ENCODE results near the gene MFN2.

Gene MFN2

GRCh38 chr1:11943619-11944018 is 36.6 kb upstream of the MFN2 start:
- TF ChIP-seq POLR2A (IDR thresholded peaks at IDR 0.05; ENCODE audit: low read depth, low read length) (no peak), POLR2AphosphoS5 (IDR thresholded peaks at IDR 0.05; ENCODE audit: low read depth, low read length) (no peak), TAF1 (IDR thresholded peaks at IDR 0.05; ENCODE audit: borderline replicate concordance, low read depth, low read length) (no peak)
- DNase-seq (ENCODE audit: insufficient read length) (no peak), FAIRE-seq (no peak)

DNA sequence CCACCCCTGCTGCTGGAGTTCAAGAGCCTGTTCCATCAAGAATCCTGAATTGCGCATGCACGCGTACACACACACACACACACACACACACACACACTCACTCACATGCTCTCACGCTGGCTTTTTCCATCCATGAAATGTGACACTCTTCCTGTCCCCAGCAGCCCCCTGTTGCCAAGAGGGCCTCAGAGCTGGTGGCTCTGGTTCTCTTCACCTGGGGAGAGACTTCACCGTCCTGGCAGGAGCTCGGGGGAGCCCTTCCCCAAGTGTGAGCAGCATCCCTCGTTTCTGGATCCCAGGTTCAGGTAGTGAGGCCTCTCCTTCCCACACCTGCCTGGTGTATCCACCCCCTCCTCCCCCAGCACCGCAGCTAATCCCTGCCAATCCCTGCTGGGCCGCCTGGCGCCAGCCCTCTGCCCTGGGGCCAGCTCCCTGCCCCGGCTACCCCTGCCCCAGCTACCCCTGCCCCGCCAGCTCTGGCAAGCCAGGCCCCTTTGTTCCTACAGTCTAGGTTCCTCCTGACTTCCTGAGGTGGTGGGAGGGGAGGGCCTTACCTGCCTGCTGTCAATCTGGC is 35.8 kb upstream of the MFN2 start:
- TF ChIP-seq POLR2A (IDR thresholded peaks at IDR 0.05; ENCODE audit: low read depth, low read length), result no peak
- no peak for TF ChIP-seq TAF1 (IDR thresholded peaks at IDR 0.05; ENCODE audit: borderline replicate concordance, low read depth, low read length)
- TF ChIP-seq POLR2AphosphoS5 (IDR thresholded peaks at IDR 0.05; ENCODE audit: low read depth, low read length), result no peak
- FAIRE-seq (no peak), DNase-seq (ENCODE audit: insufficient read length) (no peak)

DNA sequence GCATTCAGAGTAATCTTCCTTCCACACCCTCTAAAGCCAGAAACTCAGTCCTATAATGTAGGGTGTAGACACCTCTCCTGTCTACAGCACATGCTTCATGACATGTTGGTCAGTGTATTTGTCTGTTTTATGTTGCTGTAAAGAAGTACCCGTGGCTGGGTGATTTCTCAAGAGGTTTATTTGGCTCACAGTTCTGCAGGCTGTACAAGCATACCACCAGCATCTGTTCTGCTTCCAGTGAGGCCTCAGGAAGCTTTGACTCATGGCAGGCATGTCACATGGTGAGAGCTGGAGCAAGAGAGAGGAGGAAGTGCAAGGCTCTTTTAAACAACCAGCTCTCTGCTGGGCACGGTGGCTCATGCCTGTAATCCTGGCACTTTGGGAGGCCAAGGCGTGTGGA is 33.6 kb upstream of the MFN2 start:
- TF ChIP-seq TAF1 (IDR thresholded peaks at IDR 0.05; ENCODE audit: borderline replicate concordance, low read depth, low read length) (no peak), POLR2A (IDR thresholded peaks at IDR 0.05; ENCODE audit: low read depth, low read length) (no peak), POLR2AphosphoS5 (IDR thresholded peaks at IDR 0.05; ENCODE audit: low read depth, low read length) (no peak)
- no peak for DNase-seq (ENCODE audit: insufficient read length)
- no peak for FAIRE-seq

DNA sequence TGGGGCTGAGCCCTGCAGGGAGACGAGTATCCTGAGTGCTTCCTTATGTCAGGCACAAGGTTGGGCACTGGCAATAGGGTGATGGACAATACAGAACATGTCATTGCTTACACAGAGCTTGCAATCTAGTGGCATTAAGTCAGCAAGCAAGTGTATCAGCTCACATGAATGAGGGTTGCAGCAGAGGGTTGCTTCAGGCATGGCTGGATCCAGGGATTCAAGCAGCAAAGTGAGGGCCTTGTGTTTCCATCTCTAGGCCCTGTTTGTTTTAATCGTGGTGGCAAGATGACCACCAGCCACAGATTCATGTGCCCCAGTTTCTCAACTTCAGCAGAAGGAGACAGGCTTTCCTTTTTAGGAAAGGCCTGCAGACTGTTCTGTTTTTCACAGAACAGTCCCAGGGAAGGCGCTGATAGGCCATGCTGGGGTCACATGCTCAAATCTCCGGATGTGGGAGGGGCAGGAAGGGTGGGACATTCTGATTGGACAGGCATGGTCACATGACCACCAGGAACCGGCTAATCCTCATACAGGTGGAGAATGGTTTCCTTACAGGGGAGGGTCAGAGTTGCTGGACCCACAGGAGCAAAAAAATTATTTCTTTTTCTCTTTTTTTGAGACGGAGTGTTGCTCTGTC is 31.3 kb upstream of the MFN2 start:
- DNase-seq (ENCODE audit: insufficient read length) (no peak), FAIRE-seq (no peak)
- TF ChIP-seq POLR2AphosphoS5 (IDR thresholded peaks at IDR 0.05; ENCODE audit: low read depth, low read length) (peak; percentile 27; the same call in 1 of the 2 replicates), TAF1 (IDR thresholded peaks at IDR 0.05; ENCODE audit: borderline replicate concordance, low read depth, low read length) (no peak)

DNA sequence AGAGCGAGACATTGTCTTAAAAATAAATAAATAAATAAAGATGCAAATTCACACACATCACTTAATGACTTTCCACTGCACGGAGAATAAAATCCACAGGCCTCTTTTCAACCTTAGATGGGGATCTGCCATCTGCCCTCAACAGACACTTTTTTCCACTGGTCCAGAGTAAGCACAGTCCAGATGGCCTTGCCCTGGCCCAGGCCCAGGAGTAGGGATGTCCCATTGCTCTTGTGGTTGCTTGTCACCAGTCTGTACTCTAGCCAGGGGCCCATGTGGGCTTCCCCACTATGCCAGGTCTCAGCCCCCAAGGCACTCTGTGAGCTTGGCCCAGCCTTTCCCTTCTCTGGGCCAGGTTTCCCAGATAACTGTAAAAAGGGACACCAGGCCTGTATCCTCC is 28.3 kb upstream of the MFN2 start:
- FAIRE-seq, result no peak
- no peak for TF ChIP-seq TAF1 (IDR thresholded peaks at IDR 0.05; ENCODE audit: borderline replicate concordance, low read depth, low read length)
- no peak for TF ChIP-seq POLR2AphosphoS5 (IDR thresholded peaks at IDR 0.05; ENCODE audit: low read depth, low read length)
- TF ChIP-seq POLR2A (IDR thresholded peaks at IDR 0.05; ENCODE audit: low read depth, low read length), result no peak

GRCh38 chr1:11952455-11953109 is 27.7 kb upstream of the MFN2 start:
- TF ChIP-seq POLR2AphosphoS5 (IDR thresholded peaks at IDR 0.05; ENCODE audit: low read depth, low read length) (no peak), TAF1 (IDR thresholded peaks at IDR 0.05; ENCODE audit: borderline replicate concordance, low read depth, low read length) (no peak), POLR2A (IDR thresholded peaks at IDR 0.05; ENCODE audit: low read depth, low read length) (no peak)
- DNase-seq (ENCODE audit: insufficient read length) (no peak), FAIRE-seq (no peak)

More for the DNA sequence above, 28.3 kb upstream of the MFN2 start:
- no peak for DNase-seq (ENCODE audit: insufficient read length)

GRCh38 chr1:11955221-11955620 is 25.0 kb upstream of the MFN2 start:
- no peak for DNase-seq (ENCODE audit: insufficient read length)
- TF ChIP-seq TAF1 (IDR thresholded peaks at IDR 0.05; ENCODE audit: borderline replicate concordance, low read depth, low read length) (no peak), POLR2A (IDR thresholded peaks at IDR 0.05; ENCODE audit: low read depth, low read length) (no peak), POLR2AphosphoS5 (IDR thresholded peaks at IDR 0.05; ENCODE audit: low read depth, low read length) (no peak)
- no peak for FAIRE-seq

GRCh38 chr1:11957398-11957797 is 22.8 kb upstream of the MFN2 start:
- TF ChIP-seq TAF1 (IDR thresholded peaks at IDR 0.05; ENCODE audit: borderline replicate concordance, low read depth, low read length), result no peak
- TF ChIP-seq POLR2AphosphoS5 (IDR thresholded peaks at IDR 0.05; ENCODE audit: low read depth, low read length), result no peak
- TF ChIP-seq POLR2A (IDR thresholded peaks at IDR 0.05; ENCODE audit: low read depth, low read length), result no peak
- DNase-seq (ENCODE audit: insufficient read length) (no peak), FAIRE-seq (no peak)

DNA sequence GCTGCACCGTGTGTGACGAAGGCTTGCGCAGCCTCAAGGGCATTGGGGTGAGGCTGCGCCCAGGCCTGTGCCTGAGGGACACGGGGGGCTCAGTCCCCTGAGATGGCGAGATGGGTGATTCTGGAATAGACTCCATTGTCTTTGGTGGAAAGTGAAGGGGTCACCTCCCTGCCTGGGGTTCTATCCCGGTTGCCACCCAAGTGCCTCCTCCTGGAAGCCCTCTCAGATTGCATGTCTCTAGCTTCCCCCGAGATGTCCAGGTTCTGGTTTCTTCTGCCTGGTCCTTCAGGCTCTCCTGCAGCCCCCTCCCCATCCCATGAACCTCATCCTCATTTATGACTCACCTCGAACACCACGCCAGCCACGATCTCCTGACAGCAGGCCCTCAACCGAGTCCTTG is 22.3 kb upstream of the MFN2 start:
- FAIRE-seq (no peak), DNase-seq (ENCODE audit: insufficient read length) (no peak)
- TF ChIP-seq POLR2AphosphoS5 (IDR thresholded peaks at IDR 0.05; ENCODE audit: low read depth, low read length) (no peak), TAF1 (IDR thresholded peaks at IDR 0.05; ENCODE audit: borderline replicate concordance, low read depth, low read length) (no peak), POLR2A (IDR thresholded peaks at IDR 0.05; ENCODE audit: low read depth, low read length) (no peak)

- no peak for FAIRE-seq
- no peak for TF ChIP-seq POLR2AphosphoS5 (IDR thresholded peaks at IDR 0.05; ENCODE audit: low read depth, low read length)
- no peak for DNase-seq (ENCODE audit: insufficient read length)
These were observed 20.0 kb upstream of the MFN2 start for GRCh38 chr1:11960276-11960675.

- no peak for FAIRE-seq
- no peak for TF ChIP-seq TAF1 (IDR thresholded peaks at IDR 0.05; ENCODE audit: borderline replicate concordance, low read depth, low read length)
- no peak for TF ChIP-seq POLR2AphosphoS5 (IDR thresholded peaks at IDR 0.05; ENCODE audit: low read depth, low read length)
- no peak for TF ChIP-seq POLR2A (IDR thresholded peaks at IDR 0.05; ENCODE audit: low read depth, low read length)
- DNase-seq (ENCODE audit: insufficient read length), result no peak
These were observed 19.5 kb upstream of the MFN2 start for GRCh38 chr1:11960715-11961114.

DNA sequence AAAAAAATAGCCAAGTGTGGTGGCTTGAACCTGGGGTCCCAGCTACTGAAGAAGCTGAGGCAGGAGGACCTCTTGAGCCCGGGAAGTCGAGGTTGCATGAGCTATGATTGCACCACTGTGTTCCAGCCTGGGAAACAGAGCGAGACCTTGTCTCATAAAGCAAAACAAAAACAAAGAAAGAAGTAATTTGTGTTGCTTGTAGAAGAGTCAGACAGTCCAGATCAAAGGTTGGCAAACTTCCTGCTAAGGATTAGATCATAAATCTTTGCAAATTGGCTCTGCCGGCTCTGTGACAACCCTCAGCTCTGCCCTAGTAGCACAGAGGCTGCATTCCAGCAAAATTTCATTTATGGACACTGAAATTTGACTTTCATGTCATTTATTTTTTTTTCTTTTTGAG is 19.0 kb upstream of the MFN2 start:
- TF ChIP-seq POLR2A (IDR thresholded peaks at IDR 0.05; ENCODE audit: low read depth, low read length), result no peak
- FAIRE-seq, result no peak
- no peak for DNase-seq (ENCODE audit: insufficient read length)
